ENCODE measurements around the gene PPP3CB.

- TF ChIP-seq CTCF (conservative IDR thresholded peaks at IDR 0.05 in 1 of 2, IDR thresholded peaks at IDR 0.05 in 1 of 2; ENCODE audit: extremely low read depth in 1 of 2, insufficient read depth in 1 of 2, low read depth in 1 of 2, low read length in 2 of 2) (no peak), EZH2 (IDR thresholded peaks at IDR 0.05; ENCODE audit: borderline replicate concordance, low read length) (no peak)
Measured at GRCh38 chr10:73522263-73522662, 26.4 kb upstream of the PPP3CB start.

All from mammary epithelial cell (primary cell).